ENCODE data around the gene DTD1.

Gene DTD1

DNA sequence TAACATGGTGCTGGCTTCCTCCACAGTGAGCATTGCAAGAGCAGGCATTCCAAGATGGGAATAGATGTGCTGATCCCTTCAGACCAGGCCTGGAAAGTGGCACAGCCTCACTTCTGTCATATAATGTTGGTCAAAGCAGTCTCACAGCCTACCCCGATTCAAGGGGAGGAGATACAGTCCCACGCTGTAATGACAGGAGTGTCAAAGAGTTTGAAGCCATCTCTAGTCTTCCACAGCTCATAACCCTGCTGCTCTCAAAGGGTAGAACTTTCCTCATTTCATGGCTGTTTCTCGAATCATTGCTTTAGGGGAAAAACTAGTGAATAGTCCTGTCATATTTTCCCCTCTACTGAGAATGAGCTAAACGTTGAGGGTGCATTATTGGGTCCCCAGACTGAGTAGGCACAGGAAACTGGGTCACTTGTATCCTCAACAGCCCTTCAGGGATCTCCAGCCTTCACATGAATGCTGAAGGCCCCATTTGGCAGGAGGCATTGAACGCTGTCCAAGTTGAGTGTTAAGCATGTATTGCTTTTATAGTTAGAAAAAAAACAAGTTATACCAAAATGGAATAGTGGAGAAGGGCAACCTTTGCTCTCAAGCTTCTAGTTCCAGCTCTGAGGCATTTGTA lies 27.3 kb downstream of the DTD1 start:
- peak in 2 of 56 donors; percentile 19 for DNase-seq

DNA sequence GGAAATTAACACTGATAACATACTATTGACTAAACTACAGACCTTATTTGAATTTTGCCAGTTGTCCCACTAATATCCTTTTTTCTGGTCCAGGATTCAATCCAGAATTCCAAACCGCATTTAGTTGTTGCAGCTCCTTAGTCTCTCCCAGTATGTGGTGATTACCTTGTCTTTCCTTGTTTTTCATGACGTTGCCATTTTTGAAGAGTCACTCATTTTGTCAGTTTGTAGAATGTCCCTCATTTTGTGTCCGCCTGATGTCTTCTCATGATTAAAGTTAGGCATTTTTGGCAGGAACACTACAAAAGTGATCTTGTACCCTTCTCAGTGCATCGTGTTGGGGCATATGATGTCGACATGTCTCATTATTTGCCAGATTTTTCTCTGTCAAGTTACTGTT lies 33.1 kb downstream of the DTD1 start:
- DNase-seq = no peak

DNA sequence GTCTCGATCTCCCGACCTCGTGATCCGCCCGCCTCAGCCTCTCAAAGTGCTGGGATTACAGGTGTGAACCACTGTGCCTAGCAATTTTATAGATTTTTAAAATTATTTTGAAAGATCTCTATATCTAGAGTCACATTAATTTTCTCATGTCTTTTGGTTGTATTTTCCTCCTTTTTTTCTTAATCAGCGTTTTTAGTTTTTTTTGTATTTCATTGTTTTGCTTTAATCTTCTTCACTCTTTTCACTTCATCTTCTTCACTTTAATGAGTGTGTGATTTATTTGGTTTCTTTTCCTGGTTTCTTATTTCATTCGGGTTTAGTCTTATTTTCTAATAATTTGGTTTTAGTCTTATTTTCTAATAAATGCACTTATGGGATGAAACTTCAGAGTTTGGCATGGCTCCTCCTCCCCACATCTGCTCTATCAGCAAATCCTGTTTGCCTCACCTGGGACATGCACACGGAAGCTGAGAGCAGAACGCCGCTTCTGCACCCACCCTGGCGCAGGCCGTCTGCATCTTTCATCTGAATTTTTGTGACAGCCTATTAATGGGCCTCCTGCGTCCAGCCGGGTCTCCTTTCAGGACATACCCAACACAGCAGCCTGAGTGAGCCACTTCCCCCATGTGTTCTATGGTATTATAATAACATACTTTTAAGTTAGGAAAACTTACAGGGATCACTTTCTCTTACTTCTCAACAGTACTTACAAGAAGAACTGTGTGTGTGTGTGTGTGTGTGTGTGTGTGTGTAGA lies 35.5 kb downstream of the DTD1 start:
- DNase-seq = no peak

DNA sequence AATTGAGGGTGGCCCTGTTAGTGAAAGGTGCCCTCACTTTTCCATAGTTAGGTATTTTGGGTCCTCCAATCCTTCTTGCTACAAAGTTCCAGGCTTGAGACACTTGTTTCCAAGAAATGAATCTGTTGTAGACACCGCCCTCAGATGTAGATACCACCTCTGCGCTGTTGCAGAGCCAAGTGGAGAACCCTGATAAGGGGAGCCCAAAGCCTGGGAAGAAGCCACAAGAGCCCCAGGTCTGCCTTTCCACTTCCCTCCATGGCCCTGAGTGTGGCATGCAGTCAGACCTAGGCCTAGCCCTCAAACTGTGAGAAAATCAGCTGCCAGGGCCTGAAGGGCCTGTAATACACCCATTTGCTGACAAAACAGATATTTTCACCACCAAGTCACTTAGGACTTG lies 37.1 kb downstream of the DTD1 start:
- no peak for DNase-seq

DNA sequence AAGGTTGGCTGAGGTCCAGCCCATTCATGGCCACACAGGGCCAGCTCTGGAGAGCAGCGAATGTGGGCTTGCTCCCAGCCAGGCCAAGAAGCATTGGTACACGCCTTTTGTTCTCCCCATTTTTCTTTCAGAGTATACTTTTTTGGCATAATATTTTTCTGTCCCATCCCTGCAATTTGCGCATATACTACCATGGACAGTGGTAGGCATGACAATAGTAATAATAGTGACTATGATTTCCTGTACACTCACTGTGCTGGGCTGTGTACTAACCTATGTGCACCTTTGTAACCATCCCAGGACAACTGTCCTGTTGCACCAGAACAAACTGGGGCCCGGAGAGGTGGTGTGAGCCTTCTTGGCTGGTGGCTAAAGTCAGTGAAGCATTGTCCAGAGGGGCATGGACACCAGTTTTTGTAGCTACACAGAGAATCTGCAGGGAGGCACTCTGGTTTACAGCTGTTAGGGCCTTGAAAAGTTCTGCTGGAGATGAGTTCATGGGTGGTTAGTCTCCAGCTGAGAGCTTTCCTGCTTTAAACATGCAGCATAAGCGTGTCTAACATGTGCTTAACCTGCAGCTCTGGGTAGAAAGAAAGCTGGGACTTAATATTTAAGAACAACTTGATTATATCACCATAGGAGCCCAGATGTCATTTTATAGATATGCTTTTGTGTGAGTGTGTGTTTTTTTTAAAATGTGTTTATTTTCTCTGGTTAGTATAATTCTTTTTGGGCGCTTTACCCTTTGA lies 38.2 kb downstream of the DTD1 start:
- DNase-seq = peak in 1 of 56 donors; percentile 21

DNA sequence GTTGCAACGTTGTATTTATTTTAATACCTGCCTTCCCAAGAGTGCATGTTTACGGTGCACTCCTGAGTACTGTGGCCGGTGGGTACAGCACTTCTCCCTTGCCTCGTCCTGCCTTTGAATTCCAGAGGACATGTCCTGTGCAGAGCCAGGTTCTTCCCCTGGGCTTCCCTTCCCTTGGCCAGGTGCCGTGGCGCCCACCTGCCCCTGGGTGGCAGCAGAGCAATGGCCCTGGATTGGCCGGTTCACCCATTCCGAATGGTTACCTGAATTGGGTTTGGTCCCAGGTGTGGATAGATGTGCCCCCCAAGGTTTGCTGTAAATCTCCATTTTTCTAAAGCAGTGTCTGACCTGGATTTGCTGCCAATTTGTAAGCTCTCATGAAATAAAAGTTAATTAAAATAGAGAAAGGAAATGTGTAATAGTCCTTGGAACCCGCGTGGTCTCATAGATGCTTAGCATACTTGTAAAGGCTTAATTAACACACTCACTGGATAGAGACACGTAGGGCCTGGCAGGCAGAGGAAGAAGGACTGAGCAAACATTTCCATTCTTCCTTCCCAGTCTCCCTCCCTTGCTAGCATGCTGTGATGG lies 40.6 kb downstream of the DTD1 start:
- peak in 2 of 56 donors; percentile 2 to 19 for DNase-seq

DNA sequence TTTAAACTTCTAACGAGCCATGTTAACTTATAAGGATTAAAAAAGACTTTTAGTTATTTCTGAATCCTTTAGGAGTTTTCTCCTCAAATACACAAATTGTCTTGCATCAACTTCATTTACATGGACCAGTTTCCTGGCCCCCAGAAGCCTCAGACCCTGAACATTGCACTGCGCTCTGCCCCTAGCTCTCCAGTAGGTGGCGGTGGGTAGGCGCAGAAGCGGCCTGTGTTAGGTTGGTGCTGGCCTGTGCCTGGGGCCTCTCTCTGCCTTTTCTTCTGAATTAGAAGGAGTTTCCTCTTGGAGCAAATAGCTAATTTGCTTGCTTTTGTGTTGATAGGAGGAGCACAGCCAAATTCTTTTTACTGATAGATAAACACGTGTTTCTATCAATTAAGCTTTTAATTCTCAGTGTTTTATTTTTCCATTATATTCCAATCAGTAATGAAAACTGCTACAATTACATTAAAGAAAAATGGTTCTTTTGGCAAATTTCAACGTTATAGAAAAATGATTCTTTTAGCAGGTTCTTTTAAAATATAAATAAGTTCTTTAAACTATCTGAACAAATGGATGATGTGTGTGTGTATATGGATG lies 44.4 kb downstream of the DTD1 start:
- DNase-seq = peak in 48 of 56 donors; percentile 3 to 82 (median 50)

DNA sequence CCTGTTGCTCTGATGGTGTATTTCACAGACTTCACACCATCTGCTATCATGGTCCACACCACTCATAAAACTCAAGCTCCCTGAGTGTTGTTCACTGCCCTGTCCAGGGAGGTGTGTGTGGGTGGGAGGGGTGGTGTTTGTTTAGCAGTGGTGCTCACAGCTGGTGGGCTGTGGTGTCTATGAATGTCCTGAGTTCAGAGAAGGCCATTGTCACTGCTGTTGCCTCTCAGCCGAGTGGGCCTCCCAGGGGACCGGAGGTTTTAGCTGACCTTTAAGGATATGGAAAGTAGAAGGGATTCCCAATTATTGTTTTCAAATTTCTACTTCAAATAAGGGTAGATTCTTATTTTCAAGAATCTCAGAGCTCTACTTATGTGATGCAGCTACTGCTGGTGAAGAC lies 45.6 kb downstream of the DTD1 start:
- DNase-seq = no peak

DNA sequence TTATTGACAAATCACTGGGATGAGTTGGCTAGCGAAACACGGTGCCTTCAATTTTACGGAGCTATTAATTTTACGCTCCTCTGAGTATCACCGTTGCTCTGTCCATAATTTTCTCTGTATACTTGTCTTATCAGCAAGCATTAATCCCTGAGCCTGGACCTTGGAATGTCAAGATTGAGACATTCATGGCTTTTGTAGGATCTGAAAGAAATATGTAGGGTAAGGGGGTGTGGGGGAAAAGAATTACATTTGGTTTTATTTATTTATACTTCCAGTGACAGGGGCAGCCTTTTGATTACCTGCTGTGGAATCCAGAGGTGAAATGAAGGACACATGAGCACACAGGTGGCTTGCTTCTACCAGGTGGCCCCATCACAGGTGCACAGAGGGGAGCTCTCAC lies 46.6 kb downstream of the DTD1 start:
- no peak for DNase-seq

DNA sequence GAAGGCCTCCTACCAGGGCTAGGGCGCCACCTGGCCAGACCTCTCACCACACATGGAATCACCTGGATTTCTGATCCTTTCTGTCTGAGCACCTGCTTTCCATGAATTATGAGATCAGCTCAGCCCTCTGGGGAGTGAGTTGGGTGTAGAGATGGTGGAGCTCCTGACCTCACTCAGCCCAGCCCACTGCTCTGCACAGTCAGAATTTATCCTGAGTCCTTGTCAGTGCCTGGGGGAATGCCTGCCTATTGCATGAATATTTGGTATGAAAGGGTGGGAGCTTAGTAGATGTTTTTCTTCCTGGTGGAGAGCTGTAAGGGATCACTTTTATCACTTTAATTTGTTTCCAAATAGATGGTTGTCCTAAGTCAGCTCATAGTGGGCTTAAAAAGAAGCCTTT lies 47.5 kb downstream of the DTD1 start:
- DNase-seq = no peak

DNA sequence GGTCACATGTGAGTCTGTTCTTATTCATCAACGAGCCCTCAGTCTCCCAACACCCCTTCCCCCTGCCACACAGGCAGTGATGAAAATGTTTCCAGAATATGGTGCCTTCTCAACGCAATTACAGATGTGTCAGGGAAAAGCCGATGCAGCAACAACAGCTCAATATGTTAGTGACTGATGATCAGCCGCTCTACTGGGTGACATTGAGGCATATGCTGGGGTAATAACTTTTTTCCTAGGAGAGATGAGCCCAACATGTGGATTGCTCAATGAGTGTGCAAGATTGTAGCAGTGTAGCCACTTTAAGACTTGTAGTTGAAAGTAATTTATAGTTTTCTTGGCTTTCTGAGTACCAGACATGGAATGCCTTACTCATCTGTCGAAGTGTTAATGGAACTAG lies 49.4 kb downstream of the DTD1 start:
- no peak for DNase-seq

DNA sequence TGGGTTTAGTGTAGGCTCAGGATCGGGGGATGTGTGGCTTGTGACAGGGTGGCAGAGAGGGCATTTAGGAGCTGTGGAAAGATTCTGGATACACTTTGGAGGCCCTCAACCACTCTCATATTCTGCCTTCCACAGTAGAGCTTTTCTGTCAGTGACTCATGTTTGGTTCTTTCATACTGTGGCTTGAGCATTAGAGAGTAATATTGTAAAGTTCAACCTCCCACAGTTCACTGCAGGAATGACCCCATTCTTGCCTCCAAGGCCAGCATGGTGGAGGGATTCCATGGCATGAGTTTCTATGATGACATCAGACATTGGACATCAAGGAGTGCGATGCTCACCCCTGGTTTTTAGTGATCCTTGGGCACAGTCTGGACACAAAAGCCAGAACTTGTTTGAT lies 50.9 kb downstream of the DTD1 start:
- DNase-seq = no peak

DNA sequence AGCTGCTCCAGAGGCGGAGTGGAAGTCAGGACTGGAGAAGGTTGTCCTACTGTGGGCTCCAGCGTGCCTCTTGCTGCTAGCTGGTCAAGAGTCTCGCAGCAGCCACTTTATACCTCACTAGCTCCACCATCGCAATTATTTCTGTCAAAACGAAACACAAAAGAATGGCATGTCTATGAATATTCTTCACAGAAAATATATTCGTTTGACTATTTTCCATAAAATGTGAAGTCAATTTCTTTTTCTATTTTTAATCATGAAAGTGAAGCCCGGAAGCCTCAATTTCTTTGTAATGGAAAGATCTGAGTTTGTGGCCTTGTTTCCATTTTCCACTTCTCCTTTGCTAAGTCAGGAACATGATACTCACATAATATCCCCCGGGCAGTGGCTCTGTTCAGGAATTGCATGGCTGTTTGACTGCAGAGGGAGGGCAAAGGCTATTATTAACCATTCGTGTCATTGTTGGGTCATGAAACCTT lies 51.7 kb downstream of the DTD1 start:
- no peak for DNase-seq

DNA sequence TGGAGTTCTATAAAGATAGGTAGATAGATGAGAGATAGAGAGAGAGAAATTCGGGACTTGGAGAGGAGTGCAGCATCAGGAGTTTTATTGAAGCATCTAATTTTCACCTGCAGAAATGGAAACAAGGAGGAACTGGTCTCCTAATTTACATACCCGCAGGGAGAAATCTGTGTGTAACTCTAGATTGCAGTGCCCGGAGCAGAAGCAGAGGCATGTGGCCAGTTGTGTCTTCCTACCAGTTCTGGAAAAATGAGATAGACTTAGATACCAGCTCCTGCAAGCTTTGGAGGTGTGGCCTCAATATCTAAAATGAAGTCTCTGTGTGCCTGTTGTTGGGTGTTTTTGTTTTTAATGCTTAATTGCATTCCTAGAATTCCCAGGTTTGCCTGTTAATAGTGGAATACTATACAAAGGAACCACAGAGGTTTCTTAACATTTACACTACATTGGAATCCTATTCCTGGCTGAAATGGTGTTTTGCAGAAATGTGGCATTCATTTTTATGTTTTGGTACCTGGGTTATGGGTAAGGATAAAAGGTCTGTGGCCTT lies 57.4 kb downstream of the DTD1 start:
- DNase-seq = no peak

DNA sequence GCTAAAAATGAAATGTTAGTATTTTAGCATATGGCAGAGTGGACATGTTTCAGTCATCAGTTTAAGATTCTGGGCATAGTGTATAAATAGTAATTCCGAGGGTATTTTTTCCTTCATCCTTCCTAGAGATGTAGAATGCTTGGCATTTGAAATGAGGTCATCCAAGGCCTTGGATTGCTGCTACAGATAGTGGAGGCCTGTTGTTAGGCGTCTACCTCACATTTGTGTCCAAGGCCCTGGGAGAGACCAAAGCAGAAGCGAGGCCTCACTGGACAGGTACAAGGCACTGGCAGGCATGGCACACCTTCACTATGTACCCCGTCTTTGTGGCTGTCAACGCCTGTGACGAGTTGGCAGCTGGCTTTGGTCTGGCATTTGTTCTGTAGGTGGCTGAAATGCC lies 58.0 kb downstream of the DTD1 start:
- no peak for DNase-seq

DNA sequence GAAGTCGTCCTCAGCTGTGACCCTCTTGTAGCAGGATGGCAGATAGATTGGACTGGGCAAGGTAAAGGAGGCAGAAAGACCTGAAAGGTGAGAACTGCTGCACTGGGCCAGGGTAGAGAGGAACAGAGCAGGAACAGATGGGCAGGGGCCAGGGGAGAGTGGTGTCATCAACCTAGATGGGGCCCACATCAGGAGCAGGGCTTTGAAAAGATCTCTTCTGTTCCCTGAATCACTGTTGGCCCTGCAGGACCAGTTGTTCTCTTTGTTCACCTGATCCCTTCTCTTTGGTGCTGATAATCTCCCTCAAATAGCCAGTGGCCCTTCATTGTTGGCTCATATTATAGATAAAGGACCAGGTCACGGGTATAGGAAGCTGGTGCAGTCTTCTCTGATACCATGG lies 59.9 kb downstream of the DTD1 start:
- no peak for DNase-seq

DNA sequence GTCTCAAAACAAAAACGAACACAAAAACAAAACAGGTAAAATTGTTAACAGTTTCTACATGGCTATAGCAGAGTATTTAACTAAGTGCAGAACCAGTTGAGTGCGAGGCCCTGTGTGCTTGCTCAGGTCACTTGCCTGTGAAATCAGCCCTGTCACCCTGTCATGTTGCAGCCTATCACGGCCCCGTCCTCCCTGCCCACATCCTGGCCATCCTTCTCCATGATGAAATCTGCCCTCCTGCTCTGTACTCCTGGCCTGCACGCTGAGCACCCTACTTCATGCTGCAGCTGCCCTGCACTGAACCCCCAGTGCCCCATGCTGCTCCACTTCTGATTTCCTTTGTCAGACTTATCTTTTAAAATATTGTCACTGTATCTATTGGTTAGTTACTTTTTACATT lies 62.4 kb downstream of the DTD1 start:
- DNase-seq = no peak

DNA sequence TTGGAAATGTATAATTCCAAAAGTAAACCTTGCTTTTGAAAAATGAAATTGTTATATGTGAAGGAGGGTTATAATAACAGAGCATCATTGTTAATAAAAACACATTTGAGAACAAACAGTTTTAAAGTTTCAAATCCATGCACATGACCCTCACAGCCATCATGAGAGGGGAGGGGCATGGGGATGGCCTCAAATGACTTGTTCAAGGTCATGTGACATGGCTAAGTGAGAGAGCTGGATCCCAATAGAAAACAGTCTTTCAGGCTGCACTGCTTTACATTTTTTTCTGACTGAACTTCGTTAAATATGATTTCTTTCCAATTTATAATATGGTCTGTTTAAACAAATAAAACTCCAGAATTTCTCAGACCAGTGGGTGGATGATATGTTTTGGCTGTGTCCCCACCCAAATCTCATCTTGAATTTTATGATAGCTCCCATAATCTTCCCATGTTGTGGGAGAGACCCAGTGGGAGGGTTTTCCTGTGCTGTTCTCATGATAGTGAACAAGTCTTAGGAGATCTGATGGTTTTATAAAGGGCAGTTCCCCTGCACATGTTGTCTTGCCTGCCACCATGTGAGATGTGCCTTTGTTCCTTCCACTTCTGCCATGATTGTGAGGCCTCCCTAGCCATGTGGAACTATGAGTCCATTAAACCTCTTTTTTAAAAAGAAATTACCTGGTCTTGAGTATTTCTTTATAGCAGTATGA lies 66.0 kb downstream of the DTD1 start:
- DNase-seq = no peak

DNA sequence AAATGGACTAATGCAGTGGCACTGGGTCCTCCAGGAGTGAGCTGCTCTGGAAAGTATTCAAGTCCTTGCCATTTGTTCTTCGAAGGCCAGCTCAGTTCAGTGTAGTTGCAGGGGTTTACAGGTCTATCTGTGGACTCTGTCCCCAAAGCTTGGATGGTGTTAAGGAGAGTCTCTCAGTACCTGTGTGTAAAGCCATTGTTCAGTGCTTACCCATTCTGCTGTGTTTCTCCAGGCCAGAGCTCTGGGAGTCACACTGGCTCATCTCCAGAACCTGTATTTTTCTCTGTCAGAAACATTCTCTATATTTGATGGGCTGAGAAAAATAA lies 66.6 kb downstream of the DTD1 start:
- DNase-seq = no peak

DNA sequence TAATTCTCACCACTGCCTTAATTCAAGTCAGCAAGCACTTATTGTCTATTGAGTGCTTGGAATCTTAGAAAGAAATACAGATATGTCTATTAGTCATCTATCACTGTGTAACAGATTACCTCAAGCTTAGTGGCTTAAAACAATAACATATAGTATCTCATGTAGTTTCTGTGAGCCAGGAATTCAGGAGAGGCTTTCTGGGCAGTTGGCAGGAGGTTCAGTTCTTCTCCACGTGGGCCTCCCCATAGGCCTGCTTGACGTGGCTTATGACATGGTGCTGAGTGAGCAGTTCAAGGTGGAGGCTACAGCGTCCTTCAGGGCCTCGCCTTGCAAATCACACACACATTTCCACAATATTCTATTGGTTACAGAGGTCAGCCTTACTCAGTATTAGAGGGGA lies 69.7 kb downstream of the DTD1 start:
- no peak for DNase-seq
